ENCODE results near the gene PAEP.

Gene PAEP

DNA sequence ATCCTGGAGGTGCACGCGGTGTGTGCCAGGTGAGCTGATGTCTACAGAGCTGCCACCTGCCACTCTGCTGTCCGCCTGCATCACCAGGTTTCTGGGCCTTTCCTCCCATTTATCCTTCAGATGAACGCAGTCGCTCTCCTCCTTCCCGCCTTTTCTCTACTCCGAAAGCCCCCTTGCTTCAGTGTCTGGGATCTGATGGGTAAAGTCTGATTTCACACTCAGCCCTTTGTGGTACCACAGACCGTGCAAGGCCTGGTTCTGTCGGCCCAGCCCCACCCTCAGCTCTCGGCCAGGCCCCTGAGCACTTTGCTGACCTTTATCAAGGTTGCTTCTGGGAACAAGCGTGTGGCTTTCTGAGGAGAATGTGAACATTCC, 45.3 kb downstream of the PAEP start:
- no peak overlapping the region for H3K4me3 ChIP-seq (ENCODE audit: low read depth, low read length)
- TF ChIP-seq, protein P1, sequence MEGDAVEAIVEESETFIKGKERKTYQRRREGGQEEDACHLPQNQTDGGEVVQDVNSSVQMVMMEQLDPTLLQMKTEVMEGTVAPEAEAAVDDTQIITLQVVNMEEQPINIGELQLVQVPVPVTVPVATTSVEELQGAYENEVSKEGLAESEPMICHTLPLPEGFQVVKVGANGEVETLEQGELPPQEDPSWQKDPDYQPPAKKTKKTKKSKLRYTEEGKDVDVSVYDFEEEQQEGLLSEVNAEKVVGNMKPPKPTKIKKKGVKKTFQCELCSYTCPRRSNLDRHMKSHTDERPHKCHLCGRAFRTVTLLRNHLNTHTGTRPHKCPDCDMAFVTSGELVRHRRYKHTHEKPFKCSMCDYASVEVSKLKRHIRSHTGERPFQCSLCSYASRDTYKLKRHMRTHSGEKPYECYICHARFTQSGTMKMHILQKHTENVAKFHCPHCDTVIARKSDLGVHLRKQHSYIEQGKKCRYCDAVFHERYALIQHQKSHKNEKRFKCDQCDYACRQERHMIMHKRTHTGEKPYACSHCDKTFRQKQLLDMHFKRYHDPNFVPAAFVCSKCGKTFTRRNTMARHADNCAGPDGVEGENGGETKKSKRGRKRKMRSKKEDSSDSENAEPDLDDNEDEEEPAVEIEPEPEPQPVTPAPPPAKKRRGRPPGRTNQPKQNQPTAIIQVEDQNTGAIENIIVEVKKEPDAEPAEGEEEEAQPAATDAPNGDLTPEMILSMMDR (IDR thresholded peaks at IDR 0.05; ENCODE audit: low read depth, low read length), result no peak

DNA sequence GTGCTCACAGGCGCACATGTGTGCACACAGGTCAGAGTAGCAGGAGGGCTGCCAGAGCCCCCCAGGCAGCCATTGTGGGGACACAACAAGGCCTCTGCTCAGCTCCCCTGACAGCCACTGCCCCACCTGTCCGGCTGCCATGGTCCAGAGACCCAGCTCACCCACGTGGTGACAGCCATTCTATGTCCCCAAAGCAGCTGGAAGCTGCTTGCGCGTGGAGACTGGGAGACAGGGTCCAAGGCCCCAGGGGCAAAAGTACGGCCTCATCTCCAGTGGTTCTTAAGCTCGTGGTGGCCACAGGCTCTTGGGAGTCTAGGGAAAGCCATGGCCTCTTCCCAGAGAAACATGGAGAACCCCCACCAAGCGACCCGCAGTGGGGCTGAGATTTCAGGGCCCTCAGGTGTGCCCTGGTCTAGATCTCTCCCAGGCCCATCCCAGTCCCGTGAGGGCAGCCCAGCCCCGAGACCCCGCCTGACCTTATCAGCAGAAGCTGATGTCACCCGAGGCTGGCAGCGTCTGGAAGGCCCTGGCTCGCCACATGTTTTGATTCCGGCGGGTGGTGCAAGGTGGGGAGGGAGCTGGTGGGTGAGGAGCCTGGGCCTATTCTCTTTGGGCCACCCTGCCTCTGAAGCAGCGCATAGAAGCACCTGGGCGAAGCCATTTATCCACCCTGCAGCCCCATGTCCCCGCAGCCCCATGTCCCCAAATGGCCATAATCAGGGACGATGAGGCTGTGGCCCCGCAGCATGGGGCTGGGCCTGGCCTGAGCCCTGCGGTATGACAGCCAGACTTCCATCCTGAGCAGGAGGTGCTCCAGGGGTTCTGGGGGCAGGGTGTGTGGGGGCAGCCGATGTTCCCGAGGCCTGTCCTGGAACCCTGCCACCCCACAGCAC, 46.1 kb downstream of the PAEP start:
- TF ChIP-seq, protein P1 (IDR thresholded peaks at IDR 0.05; ENCODE audit: low read depth, low read length), result no peak
- no peak overlapping the region for H3K4me3 ChIP-seq (ENCODE audit: low read depth, low read length)

DNA sequence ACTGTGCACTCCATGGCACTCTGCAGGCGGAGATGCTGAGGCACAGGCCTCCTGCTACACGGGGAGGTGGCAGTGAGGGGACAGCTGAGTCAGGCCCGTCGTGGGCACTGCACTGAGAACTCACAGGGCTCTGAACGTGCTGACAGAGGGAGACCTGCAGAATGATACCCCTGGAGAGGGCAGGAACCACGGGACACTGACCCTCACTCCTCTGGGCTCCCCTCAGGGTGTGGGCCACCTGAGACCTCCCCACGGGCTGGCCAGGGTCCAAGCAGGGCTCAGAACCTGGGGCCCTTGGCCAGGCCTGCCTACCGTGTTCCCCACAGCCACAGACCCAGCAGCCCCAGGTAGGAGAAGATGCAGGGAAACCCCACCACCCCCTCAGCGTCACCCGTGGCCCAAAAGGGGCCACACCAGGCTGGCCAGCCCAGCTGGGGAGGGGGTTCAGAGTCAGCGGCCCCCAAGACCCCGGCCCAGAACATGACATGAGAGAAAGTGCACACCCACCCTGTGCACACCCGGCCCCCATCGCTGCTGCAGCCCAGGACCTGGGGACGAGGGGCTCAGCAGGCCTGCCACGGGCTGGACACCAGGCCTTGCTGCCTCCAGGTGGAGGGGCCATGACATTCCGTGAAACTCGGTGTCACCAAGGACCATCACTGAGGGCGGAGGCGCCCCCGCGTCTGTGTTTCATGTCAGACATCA, 46.9 kb downstream of the PAEP start:
- H3K4me3 ChIP-seq (ENCODE audit: low read depth, low read length), result no peak overlapping the region
- TF ChIP-seq, protein P1 (IDR thresholded peaks at IDR 0.05; ENCODE audit: low read depth, low read length), result no peak

DNA sequence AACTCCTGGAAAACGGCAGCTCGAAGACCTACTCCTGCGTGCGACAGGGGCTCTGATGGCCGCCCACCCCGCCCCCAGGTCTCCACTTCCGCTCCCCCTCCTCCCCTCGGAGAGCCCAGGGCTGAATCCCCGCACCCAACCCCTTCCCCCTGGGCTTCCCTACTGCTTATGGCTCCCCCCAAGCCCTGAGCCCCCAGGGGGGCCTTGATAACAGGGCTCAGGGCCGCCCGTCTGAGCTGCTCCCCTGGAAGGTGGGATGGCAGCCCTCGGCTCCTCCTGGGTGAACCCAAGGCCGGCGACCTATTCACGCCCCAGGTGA, 47.4 kb downstream of the PAEP start:
- H3K4me3 ChIP-seq (ENCODE audit: low read depth, low read length), result no peak overlapping the region
- TF ChIP-seq, protein P1 (IDR thresholded peaks at IDR 0.05; ENCODE audit: low read depth, low read length), result no peak

DNA sequence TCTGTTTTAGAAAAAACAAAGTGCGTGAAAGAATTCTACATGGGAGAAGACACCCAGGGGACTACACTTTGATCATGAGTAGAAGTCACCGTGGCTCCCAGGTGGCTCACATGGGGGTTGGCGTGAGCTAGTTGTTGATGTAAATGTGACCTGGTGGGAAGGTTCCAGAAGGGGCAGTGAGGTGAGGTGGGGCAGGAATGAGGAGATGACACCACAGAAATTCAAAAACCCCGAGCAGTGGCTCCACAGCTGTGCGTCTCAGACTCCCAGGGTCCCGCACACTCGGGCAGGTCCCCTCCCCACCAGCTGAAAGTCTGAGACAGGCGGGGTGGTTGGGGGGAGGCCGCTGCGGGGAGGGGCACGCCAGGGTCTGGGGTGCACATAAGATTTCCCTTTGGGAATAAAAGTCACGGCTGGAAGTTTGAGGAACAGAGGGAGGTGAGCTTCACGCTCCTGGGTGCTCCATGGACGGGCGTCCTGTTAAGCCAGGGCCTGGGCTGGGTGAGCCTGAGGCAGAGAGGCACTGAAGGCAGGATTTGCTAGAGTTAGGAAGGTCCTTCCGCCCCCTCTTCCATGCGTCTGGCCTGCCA, 47.9 kb downstream of the PAEP start:
- TF ChIP-seq, protein P1 (IDR thresholded peaks at IDR 0.05; ENCODE audit: low read depth, low read length), result no peak
- no peak overlapping the region for H3K4me3 ChIP-seq (ENCODE audit: low read depth, low read length)

DNA sequence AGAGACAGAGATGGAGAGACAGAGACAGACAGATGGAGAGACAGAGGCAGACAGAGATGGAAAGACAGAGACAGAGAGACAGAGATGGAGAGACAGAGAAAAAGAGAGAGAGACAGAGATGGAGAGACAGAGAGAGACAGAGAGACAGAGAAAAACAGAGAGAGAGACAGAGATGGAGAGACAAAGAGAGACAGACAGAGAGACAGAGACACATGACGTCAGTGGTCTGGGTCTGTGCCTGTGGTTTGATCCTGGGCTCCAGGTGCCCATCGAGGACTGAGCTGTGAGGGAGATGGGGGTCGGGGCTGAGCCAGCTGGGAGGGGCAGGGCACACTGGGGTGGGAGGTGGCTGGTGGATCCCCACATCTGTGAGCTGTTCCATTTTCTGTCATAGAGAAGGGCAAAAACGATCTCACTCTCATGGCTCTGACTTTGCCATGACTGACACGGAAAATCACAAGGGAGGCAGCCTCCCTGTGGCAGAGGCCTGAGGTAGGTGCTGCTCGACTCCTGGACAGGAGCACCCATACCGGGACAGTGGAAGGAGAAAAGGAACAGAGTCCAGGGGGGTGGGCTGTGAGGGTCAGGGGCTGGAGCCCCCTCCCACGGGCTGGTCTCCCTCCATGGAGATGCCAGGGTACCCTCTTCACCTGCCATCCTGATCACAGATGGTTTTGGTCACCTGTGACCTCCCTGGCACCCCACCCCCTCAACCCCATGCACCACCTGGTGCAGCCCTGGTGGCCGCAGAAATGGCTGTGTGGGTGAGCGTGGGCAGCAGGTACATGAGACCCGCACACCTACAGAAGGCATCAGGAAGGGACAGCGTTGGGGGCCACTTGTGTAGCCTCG, 49.0 kb downstream of the PAEP start:
- no peak overlapping the region for H3K4me3 ChIP-seq (ENCODE audit: low read depth, low read length)
- TF ChIP-seq, protein P1 (IDR thresholded peaks at IDR 0.05; ENCODE audit: low read depth, low read length), result no peak

Measured in WI38 (cell line).